ENCODE data around the gene ZFTA.

DNA sequence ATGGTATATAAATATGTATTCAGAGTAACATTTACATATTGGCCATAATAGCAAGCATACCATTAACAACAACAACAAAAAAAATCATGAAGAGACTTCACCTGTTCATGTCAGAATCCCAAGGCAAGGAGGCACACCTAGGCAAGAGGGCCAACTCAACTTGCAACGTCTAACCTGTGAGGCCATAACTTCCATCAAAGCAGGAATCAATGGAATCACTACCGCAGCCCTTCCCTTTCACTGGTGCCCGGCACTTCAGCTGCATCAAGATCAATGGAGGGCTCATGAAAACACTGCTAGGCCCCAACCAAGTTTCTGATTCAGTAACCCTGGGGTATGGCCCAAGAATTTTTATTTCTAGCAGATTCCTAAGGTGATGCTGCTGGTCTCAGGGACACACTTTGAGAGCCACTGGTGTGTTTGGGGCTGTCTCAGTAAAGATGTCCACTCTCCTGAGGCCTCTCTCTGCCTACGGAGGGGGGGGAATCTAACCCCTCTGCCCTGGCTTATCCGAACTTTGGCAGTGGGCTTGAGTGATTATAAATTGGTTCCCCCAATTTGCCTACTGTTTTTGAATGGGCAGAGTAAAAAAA lies 8.0 kb downstream of the ZFTA start:
- TF ChIP-seq, protein P1, sequence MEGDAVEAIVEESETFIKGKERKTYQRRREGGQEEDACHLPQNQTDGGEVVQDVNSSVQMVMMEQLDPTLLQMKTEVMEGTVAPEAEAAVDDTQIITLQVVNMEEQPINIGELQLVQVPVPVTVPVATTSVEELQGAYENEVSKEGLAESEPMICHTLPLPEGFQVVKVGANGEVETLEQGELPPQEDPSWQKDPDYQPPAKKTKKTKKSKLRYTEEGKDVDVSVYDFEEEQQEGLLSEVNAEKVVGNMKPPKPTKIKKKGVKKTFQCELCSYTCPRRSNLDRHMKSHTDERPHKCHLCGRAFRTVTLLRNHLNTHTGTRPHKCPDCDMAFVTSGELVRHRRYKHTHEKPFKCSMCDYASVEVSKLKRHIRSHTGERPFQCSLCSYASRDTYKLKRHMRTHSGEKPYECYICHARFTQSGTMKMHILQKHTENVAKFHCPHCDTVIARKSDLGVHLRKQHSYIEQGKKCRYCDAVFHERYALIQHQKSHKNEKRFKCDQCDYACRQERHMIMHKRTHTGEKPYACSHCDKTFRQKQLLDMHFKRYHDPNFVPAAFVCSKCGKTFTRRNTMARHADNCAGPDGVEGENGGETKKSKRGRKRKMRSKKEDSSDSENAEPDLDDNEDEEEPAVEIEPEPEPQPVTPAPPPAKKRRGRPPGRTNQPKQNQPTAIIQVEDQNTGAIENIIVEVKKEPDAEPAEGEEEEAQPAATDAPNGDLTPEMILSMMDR (IDR thresholded peaks at IDR 0.05), result no peak
- no peak for TF ChIP-seq POLR2A (IDR thresholded peaks at IDR 0.05)
